ENCODE measurements around the gene CACNA1F. TPM values are rescaled to one million over a fixed set of nuclear protein-coding genes. Genes with fewer than 3 reads are reported as not detected.

The CACNA1F gene
- total and polyA plus RNA-seq, 9 of the 15 experiments (the other 6 are each of a cell fraction or from before 2014, with no cell fraction given) = under 0.01 to 0.41 (median 0.03) TPM; not detected in 3

DNA sequence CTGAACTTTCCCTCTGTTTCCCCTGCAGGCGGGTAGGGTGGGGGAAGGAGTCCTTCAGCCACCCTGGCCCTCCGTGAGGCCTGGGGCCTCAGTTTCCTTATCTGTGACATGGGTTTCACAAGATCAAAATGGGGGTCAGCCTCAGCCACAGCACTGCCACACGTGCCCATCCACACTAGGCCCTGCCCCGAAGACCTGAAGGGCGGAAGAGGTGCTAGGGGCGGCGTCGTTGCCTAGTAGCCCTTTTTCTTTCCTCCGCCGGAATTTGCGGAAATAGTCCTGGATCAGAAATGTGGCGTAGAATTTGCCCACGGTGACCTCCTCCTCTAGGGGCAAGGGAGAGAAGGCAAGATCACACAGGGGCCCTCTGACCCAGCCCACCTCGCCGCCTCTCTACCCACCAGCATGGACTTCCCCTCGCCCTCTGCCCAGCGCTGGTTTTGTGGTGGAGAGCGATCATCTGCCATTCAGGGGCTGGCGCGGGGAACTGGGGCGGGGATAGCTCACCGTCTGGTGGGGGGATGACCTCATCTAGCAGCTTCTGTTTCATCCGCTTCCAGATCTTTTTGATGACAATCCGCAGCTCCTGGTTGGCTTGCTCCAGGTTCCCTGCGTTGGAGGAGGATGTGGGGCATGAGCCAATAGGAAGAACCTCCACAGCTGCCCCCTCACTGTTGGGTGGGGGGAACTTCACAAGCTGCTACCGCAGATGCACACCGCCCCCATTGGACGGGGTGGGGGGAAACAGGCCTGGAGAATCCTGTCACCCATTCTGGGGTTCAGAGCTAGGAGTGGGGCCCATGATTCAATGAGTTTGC lies 23.5 kb downstream of the CACNA1F start (continued):
- TF ChIP-seq ZNF57 (CRISPR knock-in tag; IDR thresholded peaks at IDR 0.05) (no peak), NRF1 (conservative IDR thresholded peaks at IDR 0.05 in 1 of 2, IDR thresholded peaks at IDR 0.05 in 1 of 2) (no peak)

DNA sequence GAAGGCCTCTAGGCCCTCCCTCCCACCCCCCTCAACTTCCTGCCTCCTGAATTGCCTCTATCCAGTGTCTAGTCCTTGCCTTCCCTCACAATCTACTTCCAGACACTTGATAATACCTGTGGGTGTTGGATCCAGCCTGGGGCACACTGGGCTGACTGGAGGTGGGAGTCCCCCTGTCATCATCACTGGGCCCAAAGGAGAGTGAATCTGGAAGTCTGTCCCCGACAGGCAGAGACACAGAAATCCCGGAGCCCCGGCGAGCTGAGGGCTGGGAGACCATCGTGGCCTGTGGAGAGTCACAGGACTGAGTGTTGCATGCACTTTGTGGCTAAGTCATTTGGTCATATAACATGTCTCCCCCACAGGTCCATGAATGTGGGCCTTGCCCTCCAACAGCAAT lies 24.7 kb downstream of the CACNA1F start:
- Histone ChIP-seq H3K4me3 (no peak overlapping the region), H3K4me1 (replicated peaks in 1 of 2; ENCODE audit: control insufficient read depth in 2 of 2, insufficient read depth in 2 of 2, low read length in 2 of 2) (peaks cover 0 to 11% of the 10 kb centered on the region in 2 experiments; a peak in 3 of 5 replicates), H3K36me3 (ENCODE audit: control insufficient read depth, insufficient read depth, low read length) (no peaks in the 10 kb centered on the region), H3K79me2 (ENCODE audit: control insufficient read depth, insufficient read depth, low read length) (no peaks in the 10 kb centered on the region), H3K4me2 (ENCODE audit: insufficient read depth, low read length) (no peak overlapping the region), H3K9me1 (ENCODE audit: control insufficient read depth, insufficient read depth, low read length) (no peaks in the 10 kb centered on the region), H3K9ac (ENCODE audit: insufficient read depth in 1 of 2, low read depth in 2 of 2, low read length in 2 of 2) (0 out of 4 replicates have a peak overlapping the region, but pooled peaks of 1 of the 2 experiments have one; percentile 8), H3K9me3 (replicated peaks; ENCODE audit: control insufficient read depth, insufficient read depth, low read depth, low read length) (no peaks in the 10 kb centered on the region), H4K20me1 (replicated peaks; ENCODE audit: control insufficient read depth, insufficient read depth, low read length) (no peaks in the 10 kb centered on the region), H3K27ac (ENCODE audit: extremely low read depth, low read depth, low read length) (no peak overlapping the region), H2AFZ (ENCODE audit: low read depth, low read length) (no peak overlapping the region), H3K27me3 (ENCODE audit: control insufficient read depth in 2 of 2, insufficient read depth in 2 of 2, low read length in 2 of 2) (no peaks in the 10 kb centered on the region)
- no peak for DNase-seq (ENCODE audit: extremely low read depth in 1 of 4, low spot score in 3 of 4)
- no peak for ATAC-seq
- POLR2A ChIA-PET = interaction anchor here (0.6 kb wide), 1 partner anchor 713 kb away, joined by 4 read pairs; no protein-coding TSS in a partner anchor
- CTCF ChIA-PET (ENCODE audit: low intra/inter-chr PET ratio) = interaction anchor here (0.7 kb wide), 1 partner anchor 383 kb away, joined by 6 read pairs; no protein-coding TSS in a partner anchor
- intact Hi-C loops (cut with micrococcal nuclease) (no loop called here), in situ Hi-C loops (cut with MboI) (no loop called here)
- no peak for FAIRE-seq
- 63% methylated on average over 5 of the region's 5 CpGs for WGBS (ENCODE audit: insufficient coverage, low coverage, missing lambda C conversion rate)
- no TSS peak for BruUV-seq (replicated peaks)
- TF ChIP-seq, protein P1, sequence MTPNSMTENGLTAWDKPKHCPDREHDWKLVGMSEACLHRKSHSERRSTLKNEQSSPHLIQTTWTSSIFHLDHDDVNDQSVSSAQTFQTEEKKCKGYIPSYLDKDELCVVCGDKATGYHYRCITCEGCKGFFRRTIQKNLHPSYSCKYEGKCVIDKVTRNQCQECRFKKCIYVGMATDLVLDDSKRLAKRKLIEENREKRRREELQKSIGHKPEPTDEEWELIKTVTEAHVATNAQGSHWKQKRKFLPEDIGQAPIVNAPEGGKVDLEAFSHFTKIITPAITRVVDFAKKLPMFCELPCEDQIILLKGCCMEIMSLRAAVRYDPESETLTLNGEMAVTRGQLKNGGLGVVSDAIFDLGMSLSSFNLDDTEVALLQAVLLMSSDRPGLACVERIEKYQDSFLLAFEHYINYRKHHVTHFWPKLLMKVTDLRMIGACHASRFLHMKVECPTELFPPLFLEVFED (CRISPR knock-in tag; conservative IDR thresholded peaks at IDR 0.05) = no peak
- no peak for TF ChIP-seq DNMT1 (IDR thresholded peaks at IDR 0.05)
- TF ChIP-seq MXI1 (IDR thresholded peaks at IDR 0.05; ENCODE audit: low read depth, low read length) = no peak
- TF ChIP-seq NFE2L1 (tag; IDR thresholded peaks at IDR 0.05; ENCODE audit: borderline replicate concordance, low read depth) = no peak
- no peak for TF ChIP-seq TEAD2 (tag; IDR thresholded peaks at IDR 0.05)
- TF ChIP-seq ZNF707 (CRISPR knock-in tag; conservative IDR thresholded peaks at IDR 0.05) = no peak
- no peak for TF ChIP-seq GABPA (tag; conservative IDR thresholded peaks at IDR 0.05; ENCODE audit: low read depth)
- no peak for TF ChIP-seq PHB (CRISPR knock-in tag; IDR thresholded peaks at IDR 0.05)
- no peak for TF ChIP-seq MAX (CRISPR knock-in tag; IDR thresholded peaks at IDR 0.05)
- no peak for TF ChIP-seq ZNF444 (CRISPR knock-in tag; IDR thresholded peaks at IDR 0.05)
- no peak for TF ChIP-seq SREBF2 (CRISPR knock-in tag; IDR thresholded peaks at IDR 0.05)
- TF ChIP-seq TFE3 (CRISPR knock-in tag; IDR thresholded peaks at IDR 0.05) = no peak
